Ascending aorta (tissue), 2 donors: ENCODE data around the gene EIF3CL. TPM values are rescaled to one million over a fixed set of nuclear protein-coding genes. Genes with fewer than 3 reads are reported as not detected.
A peak's percentile ranks its signal among the peaks of the same experiment; 100 is the strongest.
"Not testable (repeated sequence)": the region's sequence is repeated elsewhere in the genome, so short reads cannot be mapped to it uniquely, and the experiment has no call there.

ENCODE experiments used
- DNase-seq, 2 donors: peaks; one replicate each; pipeline ENCODE4 v3.0.0-alpha.2; 2019; ENCODE audit warnings: low spot score in 2 of 2
- H3K27ac ChIP-seq, 2 donors: fragments of 200-600 bp; sonication (generic); one replicate each; pipeline ENCODE4 v1.5.1; 2016 to 2017; ENCODE audit warnings: mild to moderate bottlenecking in 1 of 2
- H3K27me3 ChIP-seq: fragments of 200-600 bp; sonication (generic); one replicate; pipeline ENCODE4 v1.5.1; 2017
- H3K36me3 ChIP-seq, 2 donors: fragments of 200-600 bp; sonication (generic); one replicate each; pipeline ENCODE4 v1.5.1; 2016
- H3K4me1 ChIP-seq, 2 donors: fragments of 200-600 bp; sonication (generic); one replicate each; pipeline ENCODE4 v1.5.1; 2016 to 2017; ENCODE audit warnings: mild to moderate bottlenecking in 1 of 2
- H3K4me3 ChIP-seq, 2 donors: fragments of 200-600 bp; sonication (generic); one replicate each; pipeline ENCODE4 v1.5.1; 2016 to 2017; ENCODE audit warnings: mild to moderate bottlenecking in 1 of 2
- H3K9me3 ChIP-seq, 2 donors: fragments of 200-600 bp; sonication (generic); one replicate each; pipeline ENCODE4 v1.5.1; 2016
- intact Hi-C: fragments of 100-400 bp; cut with DNase I; formaldehyde crosslinking; loops from one replicate; pipeline ENCODE4 v1.15.1; 2023
- total RNA-seq: library from RNA; depleted of rRNA; stranded (reverse); fragments of >200 nt; gene quantifications from one replicate; pipeline ENCODE4 v1.1.0, GENCODE V29; 2016

The EIF3CL gene
- total RNA-seq, 1 donor from 2014 or later: 200 TPM

- H3K4me3 ChIP-seq, H3K27me3 ChIP-seq, H3K9me3 ChIP-seq, H3K27ac ChIP-seq, H3K36me3 ChIP-seq, intact Hi-C loops, H3K4me1 ChIP-seq: not testable (repeated sequence)
- DNase-seq: peak in 1 of 2 donors; percentile 38
Observed at GRCh38 chr16:28377108-28377625, 26.5 kb downstream of the EIF3CL start.

- H3K4me3 ChIP-seq, intact Hi-C loops, H3K27ac ChIP-seq, H3K9me3 ChIP-seq, H3K4me1 ChIP-seq, DNase-seq, H3K27me3 ChIP-seq, H3K36me3 ChIP-seq: not testable (repeated sequence)
Observed at GRCh38 chr16:28375115-28375514, 28.5 kb downstream of the EIF3CL start.

GRCh38 chr16:28374281-28374680 lies 29.4 kb downstream of the EIF3CL start:
- intact Hi-C loops, H3K27me3 ChIP-seq, H3K27ac ChIP-seq, H3K36me3 ChIP-seq, H3K4me3 ChIP-seq, H3K4me1 ChIP-seq, H3K9me3 ChIP-seq: not testable (repeated sequence)
- peak in 1 of 2 donors; percentile 2 for DNase-seq

DNA sequence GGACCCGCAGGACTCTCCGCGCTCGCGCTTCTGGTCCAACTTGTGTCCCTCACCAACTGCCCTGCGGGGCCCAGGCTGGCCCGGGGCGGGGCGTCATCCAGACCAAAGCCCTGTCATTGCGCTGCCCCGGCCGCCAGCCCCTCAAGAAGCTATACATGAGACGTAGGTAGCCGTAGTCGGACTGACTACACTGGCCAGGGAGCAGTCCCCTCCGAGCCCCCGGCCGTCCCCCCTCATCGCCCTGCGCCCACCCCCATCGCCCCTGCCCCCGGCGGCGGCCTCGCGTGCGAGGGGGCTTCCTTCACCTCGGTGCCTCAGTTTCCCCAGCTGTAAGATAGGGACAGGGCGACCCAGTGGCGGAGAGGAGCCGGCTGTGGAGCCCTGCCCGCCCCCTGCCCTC lies 35.7 kb downstream of the EIF3CL start:
- intact Hi-C loops, DNase-seq, H3K4me3 ChIP-seq: not testable (repeated sequence)

DNA sequence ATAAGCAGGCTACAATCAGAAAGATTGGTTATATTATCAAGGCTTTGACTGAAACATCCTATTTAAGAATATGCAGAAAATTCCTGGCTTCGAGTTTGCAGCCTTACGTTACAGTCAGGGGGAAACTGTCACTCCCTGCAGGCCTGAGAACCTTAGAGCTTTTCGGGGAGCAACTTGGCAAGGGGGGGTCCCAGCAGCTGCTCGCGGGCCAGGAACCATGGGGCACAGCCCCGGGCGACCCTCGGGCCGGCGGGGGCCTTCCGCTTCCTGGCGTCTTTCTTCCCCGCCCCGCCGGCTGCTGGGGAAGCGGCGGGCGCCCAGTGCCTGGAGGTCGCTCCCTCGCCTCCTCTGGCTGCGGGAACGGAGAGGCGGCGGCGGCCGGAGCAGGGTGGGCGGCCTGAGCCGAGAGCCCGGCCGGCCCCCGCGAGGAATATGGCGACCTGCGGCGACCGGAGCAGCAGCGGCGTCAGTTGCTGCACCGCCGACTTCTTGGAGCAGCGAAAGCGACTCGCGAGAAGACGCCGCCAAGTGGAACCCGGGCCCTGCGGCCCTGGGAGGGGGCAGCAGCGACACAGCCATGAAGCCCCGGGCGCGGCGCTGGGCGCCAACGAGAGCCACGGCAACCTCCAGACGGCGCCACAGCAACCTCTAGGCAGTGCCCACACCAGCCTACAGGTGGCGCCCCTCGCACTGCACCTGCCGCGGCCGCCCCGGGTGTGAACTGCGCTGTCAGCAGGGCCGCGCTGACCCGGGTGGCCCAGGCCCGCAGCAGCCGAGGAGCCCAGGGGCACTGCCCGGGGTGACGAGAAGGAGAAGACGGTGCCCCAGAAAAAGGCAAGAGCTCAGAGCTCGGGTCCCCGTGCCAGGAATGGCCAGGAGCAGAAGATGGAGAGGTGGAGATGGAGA lies 39.1 kb downstream of the EIF3CL start:
- H3K9me3 ChIP-seq, DNase-seq, H3K4me3 ChIP-seq, H3K4me1 ChIP-seq, intact Hi-C loops, H3K27me3 ChIP-seq, H3K36me3 ChIP-seq, H3K27ac ChIP-seq: not testable (repeated sequence)

More for the DNA sequence above, 35.7 kb downstream of the EIF3CL start:
- not testable (repeated sequence) for H3K36me3 ChIP-seq, H3K27me3 ChIP-seq, H3K4me1 ChIP-seq, H3K27ac ChIP-seq, H3K9me3 ChIP-seq

GRCh38 chr16:28363408-28363807 lies 40.2 kb downstream of the EIF3CL start, which contains the start of gene NPIPB6:
NPIPB6 (minus strand) TSS chr16:28363508; CDS start chr16:28362822, 686 bp downstream.
- H3K27ac ChIP-seq, H3K4me3 ChIP-seq, H3K9me3 ChIP-seq, intact Hi-C loops, H3K27me3 ChIP-seq, H3K36me3 ChIP-seq, H3K4me1 ChIP-seq, DNase-seq: not testable (repeated sequence)

DNA sequence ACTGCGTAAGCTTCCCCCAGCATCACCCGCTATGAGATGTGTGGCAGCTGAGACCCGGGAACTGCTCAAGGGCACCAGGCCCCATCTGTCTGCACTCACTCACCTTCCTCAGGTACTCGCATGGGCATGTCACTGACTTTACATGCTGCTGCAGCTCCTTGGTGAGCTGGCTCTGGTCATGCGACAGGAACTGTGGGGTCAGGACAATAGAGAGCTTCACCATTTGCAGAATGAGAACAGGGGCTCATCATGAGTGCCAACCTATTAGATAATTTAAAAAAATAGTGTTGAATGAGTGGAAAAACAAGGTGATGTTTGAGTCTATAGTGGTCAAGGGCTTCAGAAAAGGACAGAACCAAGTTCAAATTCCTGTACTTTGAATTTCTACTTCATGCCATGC lies 41.0 kb downstream of the EIF3CL start:
- H3K9me3 ChIP-seq, H3K4me3 ChIP-seq, H3K4me1 ChIP-seq, H3K27ac ChIP-seq, intact Hi-C loops, H3K36me3 ChIP-seq, H3K27me3 ChIP-seq, DNase-seq: not testable (repeated sequence)

DNA sequence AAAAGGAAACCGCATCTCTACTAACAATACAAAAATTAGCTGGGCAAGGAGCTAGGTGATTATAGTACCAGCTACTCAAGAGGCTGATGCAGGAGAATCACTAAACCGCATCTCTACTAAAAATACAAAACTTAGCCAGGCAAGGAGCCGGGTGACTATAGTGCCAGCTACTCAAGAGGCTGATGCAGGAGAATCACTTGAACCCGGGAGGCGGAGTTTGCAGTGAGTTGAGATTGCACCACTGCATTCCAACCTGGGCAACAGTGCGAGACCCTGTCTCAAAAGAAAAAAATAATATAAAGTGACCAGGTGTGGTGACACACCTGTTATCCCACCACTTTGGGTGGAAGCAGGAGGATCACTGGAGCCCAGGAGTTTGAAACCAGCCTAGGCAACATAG lies 65.4 kb downstream of the EIF3CL start:
- H3K9me3 ChIP-seq, DNase-seq, H3K27me3 ChIP-seq, H3K36me3 ChIP-seq, H3K27ac ChIP-seq, H3K4me3 ChIP-seq, H3K4me1 ChIP-seq, intact Hi-C loops: not testable (repeated sequence)

DNA sequence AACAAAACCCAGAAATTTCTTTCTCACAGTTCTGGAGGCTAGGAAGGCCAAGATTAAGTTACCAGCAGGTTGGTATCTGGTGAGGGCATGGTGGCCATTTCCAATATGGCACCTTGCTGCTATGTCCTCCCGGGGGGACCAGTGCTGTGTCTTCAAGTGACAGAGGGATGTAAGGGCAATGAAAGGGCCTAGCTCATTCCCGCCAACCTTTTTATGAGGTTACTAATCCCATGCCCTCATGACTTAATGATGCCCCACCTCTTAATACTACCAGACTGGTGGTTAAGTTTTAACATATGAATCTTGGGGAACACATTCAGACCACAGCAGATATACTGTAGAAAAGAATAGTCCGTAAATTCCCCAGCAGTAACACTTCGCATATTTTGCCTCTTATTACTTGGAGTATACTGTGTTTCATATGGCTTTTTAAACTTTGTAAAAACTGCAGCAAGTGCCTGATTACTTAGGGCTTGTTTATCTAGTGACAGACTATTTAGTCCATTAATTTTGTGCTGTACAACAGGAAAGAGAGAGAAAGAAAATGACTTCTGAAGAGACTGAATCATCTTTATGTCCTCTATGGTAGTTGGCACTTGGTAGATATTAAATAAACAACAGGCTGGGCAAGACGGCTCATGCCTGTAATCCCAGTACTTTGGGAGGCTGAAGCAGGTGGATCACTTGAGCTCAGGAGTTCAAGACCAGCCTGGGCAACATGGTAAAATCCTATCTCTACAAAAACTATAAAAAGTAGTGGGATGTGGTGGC lies 66.5 kb downstream of the EIF3CL start:
- H3K9me3 ChIP-seq, H3K36me3 ChIP-seq, H3K4me1 ChIP-seq, H3K27ac ChIP-seq, intact Hi-C loops, DNase-seq, H3K4me3 ChIP-seq, H3K27me3 ChIP-seq: not testable (repeated sequence)

DNA sequence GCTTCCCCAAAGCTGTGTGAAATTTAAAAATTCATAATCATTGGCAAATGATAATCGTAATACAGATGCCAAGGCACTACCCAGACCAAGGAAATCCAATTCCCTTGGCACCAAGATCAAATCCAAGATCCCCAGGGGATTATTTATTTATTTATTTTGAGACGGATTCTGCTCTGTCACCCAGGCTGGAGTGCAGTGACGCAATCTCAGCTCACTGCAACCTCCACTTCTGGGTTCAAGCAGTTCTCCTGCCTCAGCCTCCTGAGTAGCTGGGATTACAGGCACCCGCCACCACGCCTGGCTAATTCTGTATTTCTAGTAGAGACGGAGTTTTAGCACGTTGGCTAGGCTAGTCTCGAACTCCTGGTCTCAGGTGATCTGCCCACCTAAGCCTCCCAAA lies 68.0 kb downstream of the EIF3CL start:
- H3K36me3 ChIP-seq, H3K9me3 ChIP-seq, H3K27ac ChIP-seq, H3K4me3 ChIP-seq, H3K27me3 ChIP-seq, intact Hi-C loops, DNase-seq, H3K4me1 ChIP-seq: not testable (repeated sequence)

GRCh38 chr16:28332632-28333031 lies 71.0 kb downstream of the EIF3CL start:
- intact Hi-C loops, H3K9me3 ChIP-seq, H3K4me1 ChIP-seq, H3K27me3 ChIP-seq, H3K4me3 ChIP-seq, H3K27ac ChIP-seq, H3K36me3 ChIP-seq, DNase-seq: not testable (repeated sequence)

GRCh38 chr16:28330981-28331380 lies 72.7 kb downstream of the EIF3CL start:
- H3K27ac ChIP-seq, H3K9me3 ChIP-seq, intact Hi-C loops, H3K27me3 ChIP-seq, H3K4me1 ChIP-seq, H3K36me3 ChIP-seq, H3K4me3 ChIP-seq, DNase-seq: not testable (repeated sequence)

GRCh38 chr16:28330232-28330631 lies 73.4 kb downstream of the EIF3CL start:
- not testable (repeated sequence) for H3K36me3 ChIP-seq, DNase-seq

More at GRCh38 chr16:28330232-28330631, 73.4 kb downstream of the EIF3CL start:
- intact Hi-C loops, H3K4me3 ChIP-seq, H3K9me3 ChIP-seq, H3K4me1 ChIP-seq, H3K27ac ChIP-seq, H3K27me3 ChIP-seq: not testable (repeated sequence)
